K562 (cell line): ENCODE data around the gene PDE5A. TPM values are rescaled to one million over a fixed set of nuclear protein-coding genes. Genes with fewer than 3 reads are reported as not detected.
A peak's percentile ranks its signal among the peaks of the same experiment; 100 is the strongest.

ENCODE experiments used
- CXXC5 ChIP-seq: fragments of 250-450 bp; sonication (Bioruptor Pico); IDR thresholded peaks from 2 replicates; pipeline ENCODE4 v1.8.0; 2022; ENCODE audit warnings: inconsistent platforms, mild to moderate bottlenecking, moderate library complexity
- FOXJ2 ChIP-seq: fragments of 200-800 bp; sonication (Bioruptor generic); IDR thresholded peaks from 2 replicates; pipeline ENCODE4 v1.6.1; 2016; ENCODE audit warnings: missing genetic modification characterization, missing compliant biosample characterization
- HNRNPUL1 ChIP-seq: fragments of 200-400 bp; formaldehyde crosslinking; IDR thresholded peaks from 2 replicates; pipeline ENCODE4 v1.6.1; 2017; ENCODE audit warnings: low read length
- JUNB ChIP-seq: fragments of 450-650 bp; formaldehyde crosslinking; conservative IDR thresholded peaks from 2 replicates; pipeline ENCODE4 v1.4.0; 2020; ENCODE audit warnings: mild to moderate bottlenecking
- MTF1 ChIP-seq: fragments of 250-450 bp; sonication (Bioruptor Pico); IDR thresholded peaks from 2 replicates; pipeline ENCODE4 v1.9.0; 2021; ENCODE audit warnings: moderate library complexity, mild to moderate bottlenecking, inconsistent platforms, borderline replicate concordance
- NFIC ChIP-seq: fragments of 450-650 bp; IDR thresholded peaks from 2 replicates; pipeline ENCODE4 v1.6.1; 2017; ENCODE audit warnings: mild to moderate bottlenecking, inconsistent platforms
- NONO ChIP-seq, 2 experiments: fragments of 200-400 bp in 1 of 2; fragments of 450-650 bp in 1 of 2; formaldehyde crosslinking in 1 of 2; IDR thresholded peaks; 2 replicates each; pipeline ENCODE4 v1.6.1; 2017; ENCODE audit warnings: low read depth in 2 of 2, mild to moderate bottlenecking in 2 of 2, moderate library complexity in 2 of 2, low read length in 1 of 2
- NR1H2 ChIP-seq: sonication (generic); formaldehyde crosslinking; IDR thresholded peaks from 2 replicates; pipeline ENCODE4 v1.4.0; 2020; ENCODE audit warnings: mild to moderate bottlenecking, missing genetic modification reagents
- POLR2H ChIP-seq: IDR thresholded peaks from 2 replicates; pipeline ENCODE4 v1.6.1; 2016; ENCODE audit warnings: missing genetic modification characterization, low read depth, mild to moderate bottlenecking, control low read depth, missing compliant biosample characterization, moderate library complexity
- RB1 ChIP-seq: fragments of 450-650 bp; IDR thresholded peaks from 2 replicates; pipeline ENCODE4 v1.6.1; 2017; ENCODE audit warnings: low read depth, mild to moderate bottlenecking
- RBM14 ChIP-seq: fragments of 200-400 bp; formaldehyde crosslinking; IDR thresholded peaks from 2 replicates; pipeline ENCODE4 v1.6.1; 2018; ENCODE audit warnings: low read depth, mild to moderate bottlenecking, low read length, moderate library complexity, borderline replicate concordance; ENCODE audit not compliant: insufficient read depth
- SIRT6 ChIP-seq: IDR thresholded peaks from one replicate; pipeline ENCODE4 v1.6.1; 2012; ENCODE audit warnings: low read depth, mild to moderate bottlenecking, control low read depth, inconsistent platforms, low read length, moderate library complexity
- ZBTB7A ChIP-seq: IDR thresholded peaks from 2 replicates; pipeline ENCODE4 v1.6.1; 2011; ENCODE audit warnings: low read depth, mild to moderate bottlenecking, low read length, moderate library complexity, borderline replicate concordance; ENCODE audit not compliant: control insufficient read depth
- ZBTB8A ChIP-seq: fragments of 450-650 bp; IDR thresholded peaks from 2 replicates; pipeline ENCODE4 v1.6.1; 2018; ENCODE audit warnings: mild to moderate bottlenecking, moderate library complexity; ENCODE audit not compliant: partially characterized antibody
- ZFP91 ChIP-seq: sonication (generic); formaldehyde crosslinking; IDR thresholded peaks from 2 replicates; pipeline ENCODE4 v1.8.0; 2022; ENCODE audit warnings: mild to moderate bottlenecking, missing genetic modification reagents
- ZNF445 ChIP-seq: fragments of 250-450 bp; sonication (Bioruptor Pico); IDR thresholded peaks from 2 replicates; pipeline ENCODE4 v1.4.0; 2020; ENCODE audit warnings: low read depth, mild to moderate bottlenecking, moderate library complexity
- ZNF699 ChIP-seq: fragments of 250-450 bp; sonication (Bioruptor Pico); IDR thresholded peaks from 2 replicates; pipeline ENCODE4 v1.8.0; 2021; ENCODE audit warnings: mild to moderate bottlenecking, moderate library complexity; ENCODE audit not compliant: insufficient replicate concordance
- polyA plus RNA-seq, 8 experiments: library from polyadenylated mRNA; depleted of rRNA in 4 of 8; stranded (reverse) in 5 of 8; unstranded in 3 of 8; fragments of >200 nt; fragmentation: Nextera tagmentation in 2 of 8; fragmentation: Illumina TruSeq in 1 of 8; extraction: Ambion mirVana in 2 of 8; extraction: Trizol in 1 of 8; gene quantifications; 2 replicates each; pipeline versions ENCODE4 v1.2.1 to v1.2.3, GENCODE V29; 2011 to 2014; ENCODE audit warnings: inconsistent platforms in 1 of 8, missing spikeins in 1 of 8
- total RNA-seq, 7 experiments: library from RNA; depleted of rRNA in 6 of 7; stranded (reverse); fragments of >200 nt in 6 of 7; fragmentation: Illumina TruSeq in 2 of 7; extraction: Trizol in 2 of 7; gene quantifications; 2 replicates each; pipeline versions ENCODE4 v1.2.1 to v1.2.3, GENCODE V29; 2011 to 2021; ENCODE audit warnings: low replicate concordance in 1 of 7
- TF ChIP-seq, protein P1 (sequence below): fragments of 450-650 bp; IDR thresholded peaks from 2 replicates; pipeline ENCODE4 v1.6.1; 2018; ENCODE audit warnings: mild to moderate bottlenecking, low read depth; ENCODE audit not compliant: partially characterized antibody
- TF ChIP-seq, protein P2 (sequence below): fragments of 250-450 bp; sonication (Bioruptor Pico); IDR thresholded peaks from 2 replicates; pipeline ENCODE4 v1.5.0; 2022; ENCODE audit warnings: mild to moderate bottlenecking

PDE5A gene
- total and polyA plus RNA-seq, 9 of the 15 experiments (the other 6 are each of a cell fraction or from before 2014, with no cell fraction given): 0.07 to 1.9 (median 0.29) TPM

DNA sequence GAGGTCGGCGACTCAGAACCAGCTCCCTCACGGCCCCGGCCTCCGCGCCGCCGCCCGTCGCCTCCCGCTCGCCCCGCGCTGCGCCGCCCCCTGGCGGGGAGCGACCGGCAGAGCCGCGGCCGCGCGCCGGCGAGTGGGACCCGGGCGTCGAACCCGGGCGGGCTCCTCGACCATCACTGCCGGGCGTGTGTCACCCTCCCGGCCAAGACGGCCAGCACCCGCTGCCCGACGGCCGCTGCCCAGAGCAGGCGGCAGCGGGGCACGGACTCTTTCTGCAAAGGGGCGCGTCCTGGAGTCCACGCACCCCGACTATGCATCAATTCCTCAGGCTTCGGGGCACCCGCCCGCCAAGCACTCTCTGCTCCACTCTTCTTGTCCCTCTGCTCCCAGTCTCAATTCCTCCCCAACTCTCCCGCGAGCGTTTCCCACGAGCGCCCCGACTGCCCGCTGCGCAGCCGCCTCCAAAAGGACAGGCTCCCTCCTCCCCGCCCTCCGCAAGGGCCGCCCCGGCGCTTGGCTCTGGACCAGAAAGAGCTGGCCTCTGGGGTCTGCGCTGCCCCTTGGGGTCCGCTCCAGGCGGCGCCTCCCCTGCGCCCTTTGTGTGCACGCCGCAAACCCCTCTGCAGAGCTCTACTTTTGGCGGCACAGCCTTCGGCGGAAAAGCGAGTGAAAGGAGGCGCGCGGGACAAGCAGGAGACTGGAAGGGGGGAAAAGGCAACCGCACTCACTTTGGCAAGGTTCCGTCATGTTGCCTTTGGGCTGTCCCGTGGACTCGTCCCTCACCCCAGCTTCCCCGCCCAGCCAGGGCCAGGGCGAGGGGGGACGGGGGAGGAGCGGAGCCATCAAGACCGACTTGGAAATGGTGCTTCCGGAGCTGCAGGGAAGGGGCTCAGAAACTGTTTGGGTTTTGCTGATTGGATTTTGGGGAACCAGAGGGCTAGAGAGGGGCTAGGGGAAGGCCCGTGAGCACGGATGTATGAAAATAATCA, 1.0 kb downstream of the PDE5A start (continued):
- TF ChIP-seq ZFP91 (CRISPR knock-in tag): no peak
- TF ChIP-seq NR1H2 (CRISPR knock-in tag): no peak
- TF ChIP-seq POLR2H (tag): no peak
- no peak for TF ChIP-seq MTF1 (CRISPR knock-in tag)
- no peak for TF ChIP-seq RBM14
- TF ChIP-seq, protein P1, sequence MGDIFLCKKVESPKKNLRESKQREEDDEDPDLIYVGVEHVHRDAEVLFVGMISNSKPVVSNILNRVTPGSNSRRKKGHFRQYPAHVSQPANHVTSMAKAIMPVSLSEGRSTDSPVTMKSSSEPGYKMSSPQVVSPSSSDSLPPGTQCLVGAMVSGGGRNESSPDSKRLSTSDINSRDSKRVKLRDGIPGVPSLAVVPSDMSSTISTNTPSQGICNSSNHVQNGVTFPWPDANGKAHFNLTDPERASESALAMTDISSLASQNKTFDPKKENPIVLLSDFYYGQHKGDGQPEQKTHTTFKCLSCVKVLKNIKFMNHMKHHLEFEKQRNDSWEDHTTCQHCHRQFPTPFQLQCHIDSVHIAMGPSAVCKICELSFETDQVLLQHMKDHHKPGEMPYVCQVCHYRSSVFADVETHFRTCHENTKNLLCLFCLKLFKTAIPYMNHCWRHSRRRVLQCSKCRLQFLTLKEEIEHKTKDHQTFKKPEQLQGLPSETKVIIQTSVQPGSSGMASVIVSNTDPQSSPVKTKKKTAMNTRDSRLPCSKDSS: no peak
- TF ChIP-seq NONO (IDR thresholded peaks at IDR 0.05; ENCODE audit: low read depth in 2 of 2, low read length in 1 of 2): 0 out of 4 replicates have a peak, but pooled peaks of 1 of the 2 experiments have one; percentile 17
- peak; percentile 57; the same call in 1 of the 2 replicates for TF ChIP-seq ZBTB7A
- no peak for TF ChIP-seq HNRNPUL1
- peak; percentile 86 for TF ChIP-seq RB1
- TF ChIP-seq CXXC5: peak; percentile 55
- TF ChIP-seq ZNF699 (CRISPR knock-in tag): no peak
- 0 out of 2 replicates have a peak, but pooled peaks have one; percentile 45 for TF ChIP-seq NFIC
- no peak for TF ChIP-seq JUNB (CRISPR knock-in tag)
- TF ChIP-seq SIRT6: no peak
- TF ChIP-seq, protein P2, sequence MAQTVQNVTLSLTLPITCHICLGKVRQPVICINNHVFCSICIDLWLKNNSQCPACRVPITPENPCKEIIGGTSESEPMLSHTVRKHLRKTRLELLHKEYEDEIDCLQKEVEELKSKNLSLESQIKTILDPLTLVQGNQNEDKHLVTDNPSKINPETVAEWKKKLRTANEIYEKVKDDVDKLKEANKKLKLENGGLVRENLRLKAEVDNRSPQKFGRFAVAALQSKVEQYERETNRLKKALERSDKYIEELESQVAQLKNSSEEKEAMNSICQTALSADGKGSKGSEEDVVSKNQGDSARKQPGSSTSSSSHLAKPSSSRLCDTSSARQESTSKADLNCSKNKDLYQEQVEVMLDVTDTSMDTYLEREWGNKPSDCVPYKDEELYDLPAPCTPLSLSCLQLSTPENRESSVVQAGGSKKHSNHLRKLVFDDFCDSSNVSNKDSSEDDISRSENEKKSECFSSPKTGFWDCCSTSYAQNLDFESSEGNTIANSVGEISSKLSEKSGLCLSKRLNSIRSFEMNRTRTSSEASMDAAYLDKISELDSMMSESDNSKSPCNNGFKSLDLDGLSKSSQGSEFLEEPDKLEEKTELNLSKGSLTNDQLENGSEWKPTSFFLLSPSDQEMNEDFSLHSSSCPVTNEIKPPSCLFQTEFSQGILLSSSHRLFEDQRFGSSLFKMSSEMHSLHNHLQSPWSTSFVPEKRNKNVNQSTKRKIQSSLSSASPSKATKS (CRISPR knock-in tag): no peak
- TF ChIP-seq ZNF445 (CRISPR knock-in tag): no peak
- no peak for TF ChIP-seq FOXJ2 (tag)
- no peak for TF ChIP-seq ZBTB8A
